Cardiac septum (tissue), 1 donor: ENCODE results near the gene SMG6. TPM values are rescaled to one million over a fixed set of nuclear protein-coding genes. Genes with fewer than 3 reads are reported as not detected.

Experiments used
- DNase-seq: peaks from one replicate; pipeline ENCODE4 v3.0.0-alpha.2; 2020; ENCODE audit warnings: low spot score
- intact Hi-C: fragments of 100-400 bp; cut with DNase I; formaldehyde crosslinking; loops from one replicate; pipeline ENCODE4 v1.14.0; 2022
- total RNA-seq: library from RNA; stranded (reverse); fragmentation: NEBNext Ultra II Directional; extraction: Animal tissue kit (Norgen Biotek cat#: 25700); gene quantifications from one replicate; pipeline ENCODE4 v1.2.1, GENCODE V29; 2021
- donor health status: DM: no; HTN: no; CAD: no.

SMG6 gene
- total RNA-seq, 1 donor from 2014 or later, result 19.7 TPM

DNA sequence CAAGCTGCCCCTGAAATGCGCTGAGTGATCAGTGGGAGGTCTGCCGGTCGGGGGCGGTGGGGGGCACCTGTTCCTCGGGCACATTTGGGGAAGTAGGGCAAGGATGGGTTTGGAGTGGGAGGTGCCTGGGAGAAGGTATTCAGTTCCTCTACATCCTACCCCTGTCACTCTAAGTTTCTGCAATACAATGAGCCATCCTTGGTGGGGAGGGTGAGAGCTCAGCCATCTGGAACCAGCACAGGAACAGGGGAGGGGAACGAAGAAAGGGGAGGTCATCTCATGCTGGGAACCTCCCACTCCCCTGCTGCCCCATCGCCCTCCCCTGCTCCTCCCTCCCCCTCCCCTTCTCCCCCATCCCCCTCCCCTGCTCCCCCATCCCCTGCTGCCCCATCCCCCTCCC is 269.4 kb downstream of the SMG6 start:
- intact Hi-C loops, result no loop called here
- DNase-seq, result no peak

DNA sequence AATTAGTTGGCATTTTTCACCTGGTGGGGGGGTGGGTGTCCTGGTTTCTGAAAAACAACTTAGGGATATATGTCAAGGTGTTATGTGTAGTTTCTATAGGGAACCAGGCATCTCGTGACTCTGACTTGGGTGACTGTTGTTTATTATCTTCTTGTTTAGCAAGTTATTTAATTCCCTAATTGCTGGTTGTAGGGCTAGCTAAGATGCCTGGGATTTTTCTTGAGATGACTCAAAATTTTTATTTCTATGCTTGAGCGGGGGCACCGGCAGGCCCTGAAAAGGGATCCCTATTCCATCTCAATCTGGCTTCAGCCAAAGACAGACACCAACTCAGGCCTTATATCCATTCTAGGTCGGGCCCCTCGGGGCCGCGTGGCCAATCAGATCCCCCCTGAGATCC is 270.4 kb downstream of the SMG6 start:
- DNase-seq, result no peak
- intact Hi-C loops, result no loop called here

DNA sequence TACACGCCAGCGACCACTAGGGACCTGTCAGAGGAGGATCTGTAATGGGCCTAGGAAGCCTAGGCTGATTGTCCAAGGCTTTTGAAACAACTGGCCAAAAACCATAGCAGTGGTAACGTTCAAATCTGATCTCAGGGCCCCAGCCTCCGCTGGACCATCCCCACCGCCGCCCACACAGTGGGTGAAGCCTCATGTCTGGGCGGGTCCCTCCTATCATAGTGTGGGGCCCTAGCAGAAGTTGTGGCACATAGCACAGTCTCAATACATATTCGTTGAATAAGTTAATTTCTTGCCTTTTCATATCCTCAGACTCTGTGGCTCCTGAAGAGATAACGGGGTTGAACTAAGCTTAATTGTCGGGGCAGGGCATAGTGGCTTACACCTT is 272.8 kb downstream of the SMG6 start:
- intact Hi-C loops, result no loop called here
- no peak for DNase-seq

DNA sequence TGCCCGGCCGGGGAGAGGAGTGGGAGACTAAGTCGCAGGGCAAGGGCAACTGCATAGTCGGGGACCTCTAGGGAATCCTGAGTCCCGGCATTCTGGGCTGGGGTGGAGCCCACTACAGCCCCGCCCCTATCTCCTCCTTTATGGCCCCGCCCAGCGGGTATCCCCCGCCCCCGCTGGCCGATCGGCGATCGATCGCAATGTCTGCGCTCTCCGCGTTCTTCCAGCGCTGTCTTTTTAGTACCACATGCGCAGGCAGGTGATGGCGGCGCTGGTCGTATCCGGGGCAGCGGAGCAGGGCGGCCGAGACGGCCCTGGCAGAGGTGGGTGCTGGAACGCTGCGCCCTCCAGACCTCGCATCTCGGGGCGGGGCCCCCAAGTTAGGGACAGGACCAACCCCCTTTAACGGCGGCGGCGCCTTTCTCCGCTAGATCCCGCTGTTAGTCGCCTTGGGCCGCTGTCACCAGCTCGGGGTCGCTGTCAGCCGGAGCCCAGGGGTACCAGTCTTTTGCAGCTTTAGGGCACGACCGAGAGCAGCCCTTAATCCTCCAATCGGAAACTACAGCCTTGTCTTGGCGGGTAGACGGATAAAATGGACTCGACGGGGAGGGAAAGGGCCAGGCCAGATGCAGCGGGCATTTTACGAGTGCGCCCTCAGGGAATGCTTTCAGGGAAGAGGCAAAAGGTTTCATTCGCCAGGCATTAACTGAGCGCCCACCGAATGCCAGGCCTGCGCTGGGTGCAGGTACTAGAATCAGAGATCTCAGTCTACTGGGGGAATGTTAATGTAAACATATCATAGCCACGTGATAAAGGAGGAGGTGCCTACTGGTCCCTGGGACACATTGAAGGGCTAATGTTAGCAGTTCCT is 273.4 kb downstream of the SMG6 start, which contains the start of gene DPH1:
Gene DPH1 (plus strand): TSS at position 243 of the 868 bp plus-strand sequence. CDS start 17 bp downstream, at position 260.
- intact Hi-C loops, result loop anchor here (5.0 to 10.0 kb wide), 3 partner anchors 298 to 365 kb away; partner anchors contain the start of gene TLCD2
- DNase-seq, result peak; percentile 92

GRCh38 chr17:2028737-2029136 is 274.8 kb downstream of the SMG6 start:
- intact Hi-C loops, result loop anchor here (5.0 to 10.0 kb wide), 3 partner anchors 296 to 364 kb away; partner anchors contain the start of gene TLCD2
- DNase-seq, result no peak

- intact Hi-C loops, result loop anchor here (5.0 to 10.0 kb wide), 3 partner anchors 296 to 363 kb away; partner anchors contain the start of gene TLCD2
- DNase-seq, result no peak
These were observed 275.4 kb downstream of the SMG6 start for GRCh38 chr17:2028234-2028614.

- DNase-seq, result no peak
- intact Hi-C loops, result loop anchor here (5.0 to 10.0 kb wide), 3 partner anchors 295 to 363 kb away; partner anchors contain the start of gene TLCD2
These were observed 275.9 kb downstream of the SMG6 start for GRCh38 chr17:2027528-2028233.

GRCh38 chr17:2025622-2026309 is 277.8 kb downstream of the SMG6 start:
- intact Hi-C loops, result loop anchor here (1.0 to 10.0 kb wide), 4 partner anchors 117 to 361 kb away; partner anchors contain the start of gene TLCD2
- DNase-seq, result no peak

DNA sequence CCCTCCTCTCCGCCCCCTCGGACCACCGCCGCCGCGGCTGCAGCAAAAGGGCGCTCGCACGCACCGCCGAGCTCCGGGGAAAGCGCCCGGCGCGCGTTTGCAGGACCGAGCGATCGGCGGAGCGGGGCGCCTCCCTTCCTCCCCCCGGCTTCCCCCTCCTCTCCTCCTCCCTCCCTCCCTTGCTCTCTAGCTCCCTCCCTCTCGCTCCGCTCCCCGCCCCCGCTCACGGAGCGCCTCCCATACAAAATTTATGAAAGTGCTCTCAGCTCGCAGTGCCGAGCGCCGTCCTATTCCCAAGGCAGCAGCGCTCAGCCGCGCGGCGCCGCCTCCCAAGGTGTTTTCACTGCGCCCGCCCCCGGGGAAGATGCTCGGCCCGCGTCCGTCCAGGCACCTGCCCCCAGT is 278.4 kb downstream of the SMG6 start, which contains the start of gene RTN4RL1:
Gene RTN4RL1 (minus strand): TSS at position 115 of the 402 bp plus-strand sequence. CDS start 469 bp downstream, outside the sequence.
- DNase-seq, result no peak
- intact Hi-C loops, result loop anchor here (5.0 to 10.0 kb wide), 3 partner anchors 293 to 360 kb away; partner anchors contain the start of gene TLCD2

DNA sequence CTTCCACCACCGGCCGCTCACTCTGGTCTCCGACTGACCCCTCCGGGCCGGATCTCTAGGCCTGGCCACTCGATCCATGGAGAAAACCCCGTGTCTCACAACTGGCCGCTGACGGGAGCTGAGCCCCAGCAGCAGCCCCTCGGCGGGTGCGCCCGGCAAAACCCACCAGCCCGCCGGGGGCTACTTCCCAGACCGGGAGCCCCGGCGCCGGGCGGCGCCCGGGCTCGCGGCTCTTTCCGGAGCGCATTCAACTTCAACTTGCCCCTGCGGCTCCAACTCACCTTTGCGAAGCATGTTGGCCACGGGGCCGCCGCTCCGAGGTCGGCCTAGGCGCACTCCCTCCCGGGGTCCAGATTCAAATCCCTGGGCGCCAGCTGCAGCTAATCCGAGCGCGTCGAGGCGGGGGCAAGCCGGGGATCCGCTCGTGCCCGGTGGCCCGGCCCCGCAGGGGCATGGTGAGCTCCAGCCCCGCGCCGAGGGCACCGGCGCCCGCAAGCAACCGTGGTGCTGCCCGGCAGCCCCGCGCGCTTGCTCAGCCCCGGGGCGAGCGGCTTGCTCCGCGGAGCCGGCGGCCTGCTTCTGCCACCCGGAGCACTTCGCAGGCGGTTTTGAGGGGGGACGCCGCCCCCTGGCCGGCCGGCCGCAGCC is 278.9 kb downstream of the SMG6 start:
- intact Hi-C loops, result loop anchor here (5.0 to 10.0 kb wide), 3 partner anchors 292 to 360 kb away; partner anchors contain the start of gene TLCD2
- DNase-seq, result no peak

DNA sequence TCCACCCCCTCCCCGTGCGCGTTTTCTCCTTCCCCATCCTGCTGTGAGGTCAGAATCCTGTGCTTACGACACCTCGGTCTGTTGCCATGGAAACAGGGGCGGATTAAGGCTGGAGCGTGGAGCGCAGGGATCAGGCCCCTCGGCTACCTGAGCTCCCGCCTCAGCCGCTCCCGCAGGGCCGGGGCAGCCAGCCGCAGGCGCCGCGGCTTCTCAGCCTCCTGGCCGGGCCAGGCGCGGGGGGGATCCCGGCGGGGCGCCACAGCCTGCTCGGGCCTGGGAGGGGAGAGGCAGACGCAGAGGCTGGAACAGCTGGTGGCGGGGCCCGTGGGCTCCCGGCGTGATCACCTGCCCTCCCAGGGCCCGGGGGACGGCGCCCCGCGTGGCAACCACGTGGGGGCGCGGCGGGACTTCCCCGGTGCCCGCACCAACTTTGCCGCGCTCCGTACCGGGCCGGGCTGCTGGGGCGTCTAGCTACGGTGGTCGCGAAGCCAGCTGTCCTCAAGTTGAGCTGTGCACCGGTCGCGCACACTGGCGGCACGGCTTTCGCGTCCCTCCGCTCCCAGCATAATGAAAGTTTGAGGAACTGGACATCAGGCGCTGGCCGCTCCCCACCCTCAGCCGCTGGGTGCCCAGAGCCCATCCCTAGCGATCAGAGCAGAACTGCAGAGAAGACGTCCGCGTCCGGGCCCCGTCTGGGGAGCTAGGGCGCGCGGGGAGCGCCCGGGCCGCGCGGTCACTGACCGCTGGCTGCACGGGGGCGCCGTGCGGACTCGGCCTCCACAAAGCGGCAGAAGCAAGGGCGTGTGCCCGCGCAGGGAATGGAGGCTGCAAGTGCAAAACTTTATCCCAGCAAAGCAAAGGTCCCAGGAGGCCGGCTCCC is 279.7 kb downstream of the SMG6 start:
- intact Hi-C loops, result loop anchor here (10.0 kb wide), 2 partner anchors 309 to 359 kb away; partner anchors contain the start of gene TLCD2
- DNase-seq, result no peak

DNA sequence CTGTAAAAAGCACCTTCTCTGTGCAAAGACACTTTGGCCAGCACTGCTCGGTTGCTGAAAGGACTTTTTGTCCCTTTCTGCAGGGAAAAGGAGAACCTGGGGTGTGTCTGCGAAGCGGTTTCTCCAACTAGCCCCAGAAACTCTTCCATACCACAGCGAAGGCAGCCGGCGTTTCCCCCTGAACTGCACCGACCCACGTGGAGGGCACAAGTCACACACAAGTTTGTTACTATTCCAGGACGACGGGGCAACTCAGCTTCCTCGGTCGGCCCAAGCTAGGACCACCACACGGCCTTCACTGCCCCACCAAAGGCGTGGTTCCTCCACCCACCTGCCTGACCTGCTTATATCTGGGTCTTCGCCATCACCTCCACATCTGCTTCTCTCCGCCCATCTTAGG is 280.3 kb downstream of the SMG6 start:
- no peak for DNase-seq
- intact Hi-C loops, result loop anchor here (10.0 kb wide), 2 partner anchors 308 to 358 kb away; partner anchors contain the start of gene TLCD2

DNA sequence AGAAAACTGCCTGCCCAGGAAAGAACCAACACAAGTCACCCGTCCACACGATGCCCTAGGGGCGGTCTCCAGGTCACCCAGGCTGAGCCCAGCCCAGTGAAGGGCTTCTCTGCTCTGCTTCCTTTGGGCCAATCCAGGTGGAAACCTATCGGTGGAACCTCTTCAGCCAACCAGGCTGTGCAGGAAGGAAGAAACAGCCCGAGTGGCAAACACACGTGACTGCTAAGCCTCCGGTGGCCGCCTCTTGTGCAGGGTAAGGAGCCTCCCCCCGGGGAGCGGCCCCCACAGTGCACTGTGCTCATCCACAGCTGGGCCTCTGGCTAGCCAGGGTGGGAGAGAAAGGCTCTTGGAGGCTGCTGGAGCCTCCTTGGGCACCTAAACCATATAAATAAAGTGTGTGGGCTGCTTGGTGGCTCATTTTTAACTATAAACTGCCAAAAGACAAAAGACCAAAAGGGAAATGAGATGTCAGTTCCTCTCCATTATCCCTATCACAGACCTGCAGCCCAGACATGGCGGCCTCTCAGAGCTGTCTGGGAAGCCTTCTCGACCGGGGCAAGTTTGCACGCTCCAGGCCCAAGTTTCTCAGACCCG is 280.8 kb downstream of the SMG6 start:
- intact Hi-C loops, result loop anchor here (10.0 kb wide), 2 partner anchors 308 to 358 kb away; partner anchors contain the start of gene TLCD2
- no peak for DNase-seq

DNA sequence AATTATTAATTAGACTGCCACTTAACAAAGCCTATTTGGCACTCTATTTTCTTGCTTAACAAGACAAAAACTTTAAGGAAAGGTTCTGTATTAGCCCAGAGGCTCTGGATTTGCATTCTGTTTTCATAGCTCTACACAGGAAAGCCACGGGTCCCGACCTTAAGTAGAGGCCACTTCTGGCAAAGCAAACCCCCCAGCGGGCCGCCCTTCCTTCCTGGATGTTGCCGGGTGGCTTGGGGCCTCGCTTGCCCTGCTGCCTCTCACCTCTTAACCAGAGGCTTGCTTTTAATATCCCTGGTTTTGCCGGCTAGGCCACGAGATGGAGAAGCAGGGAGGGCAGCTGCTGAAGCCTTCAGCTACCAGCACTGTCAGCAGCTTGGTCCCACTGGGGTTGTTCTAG is 282.9 kb downstream of the SMG6 start:
- DNase-seq, result no peak
- intact Hi-C loops, result loop anchor here (10.0 kb wide), 2 partner anchors 306 to 356 kb away; partner anchors contain the start of gene TLCD2

GRCh38 chr17:2019723-2020122 is 283.9 kb downstream of the SMG6 start:
- no peak for DNase-seq
- intact Hi-C loops, result loop anchor here (10.0 kb wide), 2 partner anchors 305 to 355 kb away; partner anchors contain the start of gene TLCD2

DNA sequence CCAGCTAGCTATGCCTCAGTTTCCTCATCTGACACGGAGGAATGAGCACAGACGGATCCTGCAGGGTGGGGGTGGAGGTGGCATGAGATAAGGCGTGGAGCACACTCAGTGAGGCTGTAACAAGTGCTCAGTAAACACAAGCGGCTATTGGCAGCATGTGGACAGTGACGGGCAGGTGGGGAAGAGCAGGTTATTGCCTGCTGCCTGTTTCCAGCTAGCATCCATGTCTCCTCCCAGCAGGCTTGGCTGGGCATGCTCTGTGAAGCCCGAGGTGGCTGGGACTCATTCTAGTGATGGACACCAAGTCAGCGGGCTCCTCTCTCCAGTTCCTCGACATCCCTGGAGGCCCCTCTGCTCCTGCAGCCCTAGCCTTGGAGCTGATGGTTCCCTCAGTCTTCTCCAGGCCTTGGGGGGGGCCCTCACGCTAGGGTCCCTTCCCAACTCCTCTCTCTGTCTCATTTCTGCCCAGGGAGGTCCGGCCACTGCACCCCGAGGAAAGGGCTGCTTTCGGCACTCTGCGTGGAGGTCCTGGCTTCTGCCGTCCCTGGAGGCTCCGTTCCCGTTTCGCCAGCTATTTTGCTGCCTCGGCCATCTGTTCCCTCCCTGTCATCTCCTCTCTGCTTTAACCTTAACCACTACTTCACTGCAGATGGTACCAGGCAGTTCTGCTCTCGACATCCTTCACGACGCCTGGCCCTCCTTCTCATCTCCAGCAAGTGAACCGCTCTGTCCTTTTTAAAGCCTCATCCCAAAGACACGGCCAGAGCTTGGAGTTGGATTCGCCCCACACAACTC is 284.7 kb downstream of the SMG6 start:
- no peak for DNase-seq
- intact Hi-C loops, result no loop called here
